ENCODE results near the gene ZNF566. TPM values are rescaled to one million over a fixed set of nuclear protein-coding genes. Genes with fewer than 3 reads are reported as not detected.

ZNF566 gene
- total and polyA plus RNA-seq, 4 donors = 2.3 to 21.9 (median 8.4) TPM

DNA sequence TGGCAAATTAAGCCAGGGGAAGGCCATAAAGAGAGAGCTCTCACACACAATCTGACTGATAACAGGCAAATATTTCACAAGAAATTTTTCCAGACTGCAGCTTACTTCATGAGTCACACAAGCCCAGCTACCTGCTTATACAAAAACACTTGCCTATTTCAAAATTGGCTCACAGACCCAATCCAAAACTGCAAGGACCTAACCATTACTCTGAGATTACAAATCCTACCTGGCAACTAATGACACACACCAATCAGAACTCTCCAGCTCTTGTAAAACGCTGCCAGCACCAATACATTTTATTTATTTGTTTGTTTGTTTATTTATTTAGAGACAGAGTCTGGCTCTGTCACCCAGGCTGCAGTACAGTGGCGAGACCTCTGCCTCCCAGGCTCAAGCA lies 52.8 kb downstream of the ZNF566 start:
- no peak overlapping the region for H3K4me3 ChIP-seq
- H3K9ac ChIP-seq (ENCODE audit: insufficient read depth in 1 of 2, low read length in 2 of 2) = no peak overlapping the region
- no peaks in the 10 kb centered on the region for H3K27me3 ChIP-seq (ENCODE audit: control insufficient read depth in 3 of 3, insufficient read depth in 3 of 3, low read length in 2 of 3)
- H3K9me3 ChIP-seq (ENCODE audit: control insufficient read depth in 4 of 4, insufficient read depth in 3 of 4, low read length in 3 of 4) = peaks cover 0 to 15% (median 3%) of the 10 kb centered on the region in 4 donors
- H3K36me3 ChIP-seq (ENCODE audit: control insufficient read depth in 4 of 4, insufficient read depth in 4 of 4, low read length in 4 of 4) = no peaks in the 10 kb centered on the region
- WGBS, 2 donors = 47 to 52% methylated on average over 2 of the region's 2 CpGs
- no peak overlapping the region for H3K27ac ChIP-seq (ENCODE audit: low read depth in 1 of 2, low read length in 1 of 2)
- no peak for TF ChIP-seq CTCF (IDR thresholded peaks at IDR 0.05; ENCODE audit: control extremely low read depth, extremely low read depth)
- DNase-seq = no peak
- H3K4me1 ChIP-seq (ENCODE audit: control insufficient read depth in 5 of 5, insufficient read depth in 5 of 5, low read length in 5 of 5) = no peaks in the 10 kb centered on the region
- no peak for ATAC-seq (ENCODE audit: insufficient read depth, low FRiP score)

GRCh38 chr19:36423925-36424324 lies 65.4 kb downstream of the ZNF566 start:
- Histone ChIP-seq H3K4me1 (ENCODE audit: control insufficient read depth in 5 of 5, insufficient read depth in 5 of 5, low read length in 5 of 5) (no peaks in the 10 kb centered on the region), H3K9ac (ENCODE audit: insufficient read depth in 1 of 2, low read length in 2 of 2) (no peak overlapping the region), H3K27me3 (ENCODE audit: control insufficient read depth in 3 of 3, insufficient read depth in 3 of 3, low read length in 2 of 3) (peaks cover 0 to 11% (median 2%) of the 10 kb centered on the region in 3 donors), H3K27ac (ENCODE audit: low read depth in 1 of 2, low read length in 1 of 2) (no peak overlapping the region), H3K4me3 (no peak overlapping the region), H3K9me3 (ENCODE audit: control insufficient read depth in 4 of 4, insufficient read depth in 3 of 4, low read length in 3 of 4) (peaks cover 0 to 24% (median 1%) of the 10 kb centered on the region in 4 donors), H3K36me3 (ENCODE audit: control insufficient read depth in 4 of 4, insufficient read depth in 4 of 4, low read length in 4 of 4) (no peaks in the 10 kb centered on the region)
- TF ChIP-seq CTCF (IDR thresholded peaks at IDR 0.05; ENCODE audit: control extremely low read depth, extremely low read depth) = no peak
- 88 to 93% methylated on average over 4 of the region's 4 CpGs for WGBS, 2 donors
- DNase-seq = no peak
- no peak for ATAC-seq (ENCODE audit: insufficient read depth, low FRiP score)

DNA sequence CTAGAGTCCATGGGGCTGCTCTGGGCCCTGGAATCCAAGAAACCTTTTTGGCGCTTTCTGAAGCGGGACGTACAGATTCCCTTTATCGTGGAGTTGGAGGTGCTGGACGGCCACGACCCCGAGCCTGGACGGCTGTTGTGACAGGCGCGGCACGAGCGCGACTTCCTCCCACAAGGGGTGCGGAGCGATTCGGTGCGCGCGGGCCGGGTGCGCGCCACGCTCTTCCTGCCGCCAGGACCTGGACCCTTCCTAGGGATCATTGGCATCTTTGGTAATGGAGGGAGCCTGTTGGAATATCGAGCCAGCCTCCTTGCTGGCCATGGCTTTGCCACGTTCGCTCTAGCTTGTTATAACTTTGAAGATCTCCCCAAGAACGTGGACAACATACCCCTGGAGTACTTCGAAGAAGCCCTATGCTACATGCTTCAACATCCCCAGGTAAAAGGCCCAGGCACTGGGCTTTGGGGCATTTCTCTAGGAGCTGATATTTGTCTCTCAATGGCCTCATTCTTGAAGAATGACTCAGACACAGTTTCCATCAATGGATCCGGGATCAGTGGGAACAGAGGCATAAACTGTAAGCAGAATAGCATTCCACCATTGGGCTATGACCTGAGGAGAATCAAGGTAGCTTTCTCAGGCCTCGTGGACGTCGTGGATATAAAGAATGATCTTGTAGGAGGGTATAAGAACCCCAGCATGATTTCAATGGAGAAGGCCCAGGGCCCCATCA lies 67.4 kb downstream of the ZNF566 start:
- Histone ChIP-seq H3K27ac (ENCODE audit: low read depth in 1 of 2, low read length in 1 of 2) (no peak overlapping the region), H3K9ac (ENCODE audit: insufficient read depth in 1 of 2, low read length in 2 of 2) (no peak overlapping the region)
- no peak for ATAC-seq (ENCODE audit: insufficient read depth, low FRiP score)

More for the DNA sequence above, 67.4 kb downstream of the ZNF566 start:
- TF ChIP-seq CTCF (IDR thresholded peaks at IDR 0.05; ENCODE audit: control extremely low read depth, extremely low read depth) = no peak
- 24 to 25% methylated on average over 33 of the region's 33 CpGs for WGBS, 2 donors
- H3K27me3 ChIP-seq (ENCODE audit: control insufficient read depth in 3 of 3, insufficient read depth in 3 of 3, low read length in 2 of 3) = peaks cover 0 to 11% (median 2%) of the 10 kb centered on the region in 3 donors
- H3K4me1 ChIP-seq (ENCODE audit: control insufficient read depth in 5 of 5, insufficient read depth in 5 of 5, low read length in 5 of 5) = peaks cover 0 to 8% (median 6%) of the 10 kb centered on the region in 5 donors
- H3K4me3 ChIP-seq = peak overlapping the region; percentile 15
- no peak for DNase-seq
- no peaks in the 10 kb centered on the region for H3K36me3 ChIP-seq (ENCODE audit: control insufficient read depth in 4 of 4, insufficient read depth in 4 of 4, low read length in 4 of 4)
- peaks cover 0 to 24% (median 1%) of the 10 kb centered on the region in 4 donors for H3K9me3 ChIP-seq (ENCODE audit: control insufficient read depth in 4 of 4, insufficient read depth in 3 of 4, low read length in 3 of 4)
